Activated CD8-positive, alpha-beta memory T cell treated with anti-CD3 and anti-CD28 coated beads for 24 hours (primary cell): ENCODE results near the gene SPEF1.
A peak's percentile ranks its signal among the peaks of the same experiment; 100 is the strongest.

Source experiments
- DNase-seq: peaks from one replicate; pipeline ENCODE4 v3.0.0-alpha.2; 2020

Gene SPEF1

GRCh38 chr20:3764659-3765058 is 16.6 kb downstream of the SPEF1 start:
- no peak for DNase-seq

- DNase-seq = no peak
Measured at GRCh38 chr20:3763671-3764601, 17.3 kb downstream of the SPEF1 start.

GRCh38 chr20:3760655-3761348 is 20.4 kb downstream of the SPEF1 start:
- no peak for DNase-seq

- no peak for DNase-seq
Measured at GRCh38 chr20:3759884-3760283, 21.4 kb downstream of the SPEF1 start.

- no peak for DNase-seq
Measured at GRCh38 chr20:3759316-3759823, 21.9 kb downstream of the SPEF1 start.

- no peak for DNase-seq
Measured at GRCh38 chr20:3758566-3758965, 22.7 kb downstream of the SPEF1 start.

- DNase-seq = no peak
Measured at GRCh38 chr20:3757268-3757667, 24.0 kb downstream of the SPEF1 start.

GRCh38 chr20:3755814-3756480 is 25.3 kb downstream of the SPEF1 start:
- no peak for DNase-seq

- no peak for DNase-seq
Measured at GRCh38 chr20:3755269-3755668, 26.0 kb downstream of the SPEF1 start.

- no peak for DNase-seq
Measured at GRCh38 chr20:3754276-3754630, 27.0 kb downstream of the SPEF1 start.

GRCh38 chr20:3753501-3754275 is 27.6 kb downstream of the SPEF1 start:
- DNase-seq = no peak

GRCh38 chr20:3753098-3753497 is 28.1 kb downstream of the SPEF1 start:
- peak; percentile 75 for DNase-seq

- DNase-seq = no peak
Measured at GRCh38 chr20:3752386-3752759, 28.9 kb downstream of the SPEF1 start.

- peak; percentile 63 for DNase-seq
Measured at GRCh38 chr20:3751675-3752385, 29.4 kb downstream of the SPEF1 start.

GRCh38 chr20:3751305-3751674 is 30.0 kb downstream of the SPEF1 start:
- no peak for DNase-seq

- DNase-seq = peak; percentile 67
Measured at GRCh38 chr20:3749689-3750531, 31.3 kb downstream of the SPEF1 start.

- no peak for DNase-seq
Measured at GRCh38 chr20:3749087-3749688, 32.1 kb downstream of the SPEF1 start.

GRCh38 chr20:3748073-3748472 is 33.2 kb downstream of the SPEF1 start:
- DNase-seq = no peak

- no peak for DNase-seq
Measured at GRCh38 chr20:3747471-3747870, 33.8 kb downstream of the SPEF1 start.

GRCh38 chr20:3745686-3746173 is 35.5 kb downstream of the SPEF1 start:
- no peak for DNase-seq
